SK-MEL-5 (cell line): ENCODE measurements around the gene MGRN1. TPM values are rescaled to one million over a fixed set of nuclear protein-coding genes. Genes with fewer than 3 reads are reported as not detected.

Experiments
- DNase-seq: peaks from one replicate; pipeline ENCODE4 v3.0.0-alpha.2; 2016; ENCODE audit warnings: low read depth, low spot score
- in situ Hi-C: cut with HindIII; loops from 2 replicates; pipeline ENCODE4 v1.10.0; 2016; ENCODE audit warnings: low sequenced_read_pairs, high pct_unique_total_duplicates, low pct_unique_long_range_greater_than_20kb
- total RNA-seq: library from RNA; depleted of rRNA; stranded (reverse); fragments of >200 nt; shearing (Covaris generic); gene quantifications from 2 replicates; pipeline ENCODE4 v1.2.3, GENCODE V29; 2014

Gene MGRN1
- total RNA-seq, 1 experiment from 2014 or later, result 11.3 TPM

DNA sequence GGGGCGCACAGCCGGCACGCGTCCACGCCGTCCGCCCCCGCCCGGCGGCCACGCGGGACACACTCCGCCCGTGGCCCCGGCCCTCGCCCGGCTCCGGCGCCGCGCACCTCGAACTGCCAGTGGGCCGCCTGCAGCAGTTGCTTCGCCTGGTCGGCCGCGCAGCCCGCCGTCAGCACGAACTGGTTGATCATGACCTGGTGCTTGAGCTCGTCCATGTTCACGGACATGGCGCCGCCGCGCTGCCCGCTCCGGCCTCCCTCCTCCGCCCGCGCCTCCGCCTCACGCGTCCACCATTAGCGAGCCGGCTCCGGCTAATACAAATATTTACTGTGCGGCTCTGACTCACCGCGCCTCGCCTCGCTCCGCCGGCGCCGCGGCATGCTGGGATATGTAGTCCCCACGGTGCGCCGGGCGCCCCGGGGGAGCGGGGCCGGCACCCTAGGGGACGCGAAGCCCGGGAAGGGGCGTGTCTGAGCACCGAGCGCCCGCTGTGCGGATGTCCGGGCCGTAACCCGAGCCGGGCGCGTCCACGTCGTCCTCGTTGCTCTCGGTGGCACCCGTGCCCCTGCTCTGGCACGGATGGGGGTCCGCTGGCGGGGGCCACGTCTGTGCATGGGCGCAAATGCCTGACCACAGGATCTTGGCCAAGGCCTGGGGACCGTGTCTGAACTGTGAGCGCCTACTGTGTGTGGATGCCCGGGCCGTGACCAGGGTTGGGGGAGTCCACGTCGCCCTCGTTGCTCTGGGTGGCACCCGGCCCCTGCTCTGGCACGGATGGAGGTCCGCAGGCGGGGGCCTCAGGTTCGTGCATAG lies 9.8 kb upstream of the MGRN1 start, which contains the start of gene UBALD1:
TSS of gene UBALD1 (minus strand) at position 318 of the 813 bp plus-strand sequence. CDS start at position 227, 91 bp downstream.
- peak; percentile 87 for DNase-seq
- in situ Hi-C loops, result no loop called here

DNA sequence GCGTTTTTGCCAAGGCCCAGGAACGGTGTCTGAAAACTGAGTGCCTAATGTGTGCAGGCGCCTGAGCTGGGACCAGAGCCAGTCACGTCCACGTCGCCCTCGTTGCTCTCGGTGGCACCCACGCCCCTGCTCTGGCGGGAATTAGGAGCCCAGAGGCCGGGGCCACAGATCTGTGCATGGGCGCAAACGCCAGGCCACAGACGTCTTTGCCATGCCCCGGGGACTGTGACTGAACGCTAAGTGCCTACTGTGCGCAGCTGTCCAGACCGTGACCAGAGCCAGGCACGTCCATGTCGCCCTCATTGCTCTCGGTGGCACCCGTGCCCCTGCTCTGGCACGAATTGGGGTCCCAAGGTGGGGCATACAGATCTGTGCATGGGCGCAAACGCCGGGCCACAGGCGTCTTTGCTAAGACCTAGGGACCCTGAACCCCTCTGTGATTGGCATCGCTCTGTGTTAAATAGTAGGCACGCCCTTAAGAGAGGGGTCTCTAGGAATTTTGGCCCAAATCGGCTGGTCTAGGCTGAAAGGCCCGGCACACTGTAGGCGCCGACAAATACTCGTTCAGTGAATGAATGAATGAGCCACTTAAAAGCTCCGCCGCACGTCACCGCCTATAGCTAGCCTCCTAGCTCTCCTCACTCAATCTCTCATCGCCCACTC lies 9.1 kb upstream of the MGRN1 start:
- no peak for DNase-seq
- in situ Hi-C loops, result no loop called here

DNA sequence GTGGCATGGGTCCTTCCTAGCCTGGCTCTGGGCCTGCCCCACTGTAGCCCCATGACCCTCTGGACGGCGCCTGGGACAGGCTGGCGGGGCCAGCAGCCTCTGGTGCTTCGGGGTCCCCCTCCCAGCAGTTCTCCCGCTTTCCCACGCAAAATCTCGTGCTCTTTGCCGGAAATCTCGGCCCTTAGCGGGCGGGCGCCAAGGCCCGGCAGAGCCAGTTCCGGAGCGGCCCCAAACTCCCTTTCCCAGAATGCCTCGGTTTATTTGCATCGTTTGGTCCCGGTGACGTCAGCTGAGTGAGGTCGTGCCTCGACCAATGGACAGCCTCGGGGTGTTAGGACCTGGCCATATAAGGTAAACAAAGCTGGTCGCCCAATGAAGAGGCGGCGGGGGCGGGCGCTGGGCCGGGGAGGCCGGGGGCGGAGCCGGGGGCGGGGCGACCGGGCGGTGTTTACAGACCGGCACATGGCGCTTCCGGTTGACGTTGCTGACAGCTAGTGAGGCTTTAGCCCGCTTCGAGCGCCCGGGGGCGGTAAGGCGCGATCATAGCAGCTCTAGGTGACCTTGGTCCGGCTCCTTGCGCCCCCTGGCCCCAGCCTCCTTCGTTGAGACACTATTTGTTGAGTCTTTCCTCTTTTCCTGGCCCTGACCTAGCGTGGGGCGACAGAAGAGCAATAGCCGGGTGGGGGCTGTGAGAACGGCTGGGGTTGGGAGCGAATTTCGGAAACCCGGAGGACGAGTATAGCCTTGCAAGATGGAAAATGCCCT lies 8.4 kb upstream of the MGRN1 start:
- DNase-seq, result peak; percentile 100
- in situ Hi-C loops, result no loop called here

- no peak for DNase-seq
- in situ Hi-C loops, result no loop called here
Observed at GRCh38 chr16:4617880-4618279, 6.7 kb upstream of the MGRN1 start.

DNA sequence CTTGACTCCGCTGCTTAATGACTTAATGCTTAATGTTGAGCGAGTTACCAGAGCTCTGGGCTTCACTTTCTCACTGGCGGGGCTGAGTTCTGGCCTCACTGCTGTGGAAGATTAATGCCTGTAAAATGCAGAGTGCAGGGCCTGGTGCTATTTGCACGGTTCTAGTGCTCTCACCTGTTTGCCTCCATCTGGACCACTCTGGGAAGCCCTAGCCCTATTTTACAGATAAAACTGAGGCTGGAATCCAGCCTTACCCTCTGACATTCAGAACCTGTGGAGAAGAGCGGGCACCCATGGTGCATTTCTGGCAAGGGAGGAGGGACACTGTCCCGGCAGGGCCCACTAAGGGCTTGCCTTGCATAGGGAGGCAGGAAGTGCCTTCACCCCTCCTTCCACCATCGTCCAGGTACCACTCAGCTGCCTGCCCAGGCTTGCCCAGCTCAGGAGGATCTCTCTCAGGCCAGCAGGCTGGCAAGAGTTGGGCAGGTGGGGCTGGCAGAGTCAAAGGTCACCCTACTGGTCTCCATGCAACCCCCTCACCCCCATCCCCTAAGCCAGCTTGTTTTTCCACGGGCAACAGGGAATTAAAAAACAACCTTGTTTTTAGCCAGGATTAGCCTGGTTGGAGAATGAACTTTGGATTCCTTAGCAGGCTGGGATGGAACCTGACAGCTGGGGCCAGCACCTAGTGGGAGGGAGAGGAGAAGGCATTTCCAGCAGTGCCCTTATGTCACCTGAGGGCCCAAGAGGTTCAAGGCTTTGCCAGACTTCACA lies 5.8 kb upstream of the MGRN1 start:
- in situ Hi-C loops, result no loop called here
- DNase-seq, result no peak

DNA sequence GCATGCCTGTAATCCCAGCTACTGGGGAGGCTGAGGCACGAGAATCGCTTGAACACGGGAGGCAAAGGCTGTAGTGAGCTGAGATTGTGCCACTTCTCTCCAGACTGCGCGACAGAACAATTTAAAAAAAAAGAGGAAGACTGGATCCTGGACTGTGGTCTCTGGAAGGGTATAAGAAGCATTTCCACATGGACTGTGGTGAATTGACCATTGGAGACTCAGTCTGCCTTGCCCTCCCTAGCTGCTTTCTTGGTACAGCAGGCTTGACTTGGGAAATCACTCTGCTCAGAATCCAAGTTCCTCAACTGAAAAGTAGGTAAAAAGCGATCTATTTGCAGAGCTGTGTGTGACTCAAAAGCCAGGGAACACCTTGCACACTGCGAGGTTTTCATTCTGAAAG lies 1.0 kb upstream of the MGRN1 start:
- no peak for DNase-seq
- in situ Hi-C loops, result no loop called here

GRCh38 chr16:4624827-4625559 lies 367 bp downstream of the MGRN1 start:
- DNase-seq, result peak; percentile 23
- in situ Hi-C loops, result no loop called here

DNA sequence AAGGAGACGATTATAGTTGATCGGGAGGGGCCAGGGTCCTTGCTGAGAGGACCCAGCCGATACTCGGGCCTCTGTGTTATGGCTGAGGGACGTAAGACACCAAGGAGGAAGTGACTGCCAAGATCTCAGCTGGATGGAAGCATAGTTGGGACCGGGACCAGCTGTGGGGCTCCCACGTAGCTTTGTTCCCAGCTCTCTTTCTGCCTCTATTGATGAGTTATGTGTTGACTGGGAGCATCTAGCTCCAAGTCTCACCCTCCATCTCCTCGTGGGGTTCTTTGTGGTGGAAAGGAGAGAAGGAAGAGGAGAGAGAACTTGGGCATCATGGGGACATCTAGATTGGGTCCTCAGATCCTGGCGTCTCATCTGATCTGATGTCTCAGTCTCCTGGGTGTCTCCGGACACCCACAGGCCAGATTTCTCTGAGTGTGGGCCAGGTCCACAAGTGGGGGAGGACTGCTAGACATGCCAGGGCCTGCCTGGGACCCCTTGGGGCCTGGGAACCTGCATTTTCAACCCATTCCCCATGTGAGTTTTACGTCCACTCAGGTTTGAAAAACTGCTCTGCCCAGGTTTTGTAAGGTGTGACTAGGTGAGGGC lies 1.0 kb downstream of the MGRN1 start:
- in situ Hi-C loops, result no loop called here
- no peak for DNase-seq

DNA sequence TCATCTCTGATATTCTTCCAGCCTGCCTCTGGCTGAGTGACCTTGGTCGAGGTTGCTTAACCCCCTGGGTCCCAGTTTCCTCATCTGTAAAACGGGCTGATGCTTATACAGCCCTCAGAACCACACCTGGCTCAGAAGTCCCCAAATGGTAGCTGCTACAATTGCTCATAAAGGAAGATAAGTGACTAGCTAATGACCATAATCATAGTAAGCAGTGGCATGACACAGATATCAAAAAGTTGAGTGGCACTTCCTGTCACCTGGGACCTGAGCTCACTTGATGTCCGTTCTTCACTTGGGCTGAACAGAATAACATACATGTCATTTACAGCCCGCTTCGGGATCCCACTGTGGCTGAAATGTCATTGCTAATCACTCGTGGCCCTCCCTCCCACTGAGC lies 1.8 kb downstream of the MGRN1 start:
- in situ Hi-C loops, result no loop called here
- no peak for DNase-seq

GRCh38 chr16:4628283-4628682 lies 3.7 kb downstream of the MGRN1 start:
- DNase-seq, result no peak
- in situ Hi-C loops, result no loop called here

DNA sequence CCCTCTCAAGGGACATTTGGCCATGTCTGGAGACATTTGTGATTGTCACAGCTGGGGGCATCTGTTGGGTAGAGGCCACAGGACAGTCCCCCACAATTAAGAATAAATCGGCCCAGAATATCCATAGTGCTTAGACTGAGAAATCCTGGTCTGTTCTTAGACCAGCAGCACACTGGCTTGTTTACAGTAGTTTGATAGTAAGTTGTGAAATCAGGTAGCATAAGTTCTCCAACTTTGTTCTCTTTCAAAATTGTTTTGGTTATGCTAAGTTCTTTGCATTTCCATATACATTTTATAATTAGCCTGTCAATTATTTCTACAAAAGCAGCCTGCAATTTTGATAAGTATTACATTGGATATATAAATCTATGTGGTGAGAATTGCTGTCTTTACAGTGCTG lies 6.8 kb downstream of the MGRN1 start:
- in situ Hi-C loops, result no loop called here
- DNase-seq, result no peak

GRCh38 chr16:4633910-4634635 lies 9.4 kb downstream of the MGRN1 start:
- in situ Hi-C loops, result no loop called here
- DNase-seq, result no peak

DNA sequence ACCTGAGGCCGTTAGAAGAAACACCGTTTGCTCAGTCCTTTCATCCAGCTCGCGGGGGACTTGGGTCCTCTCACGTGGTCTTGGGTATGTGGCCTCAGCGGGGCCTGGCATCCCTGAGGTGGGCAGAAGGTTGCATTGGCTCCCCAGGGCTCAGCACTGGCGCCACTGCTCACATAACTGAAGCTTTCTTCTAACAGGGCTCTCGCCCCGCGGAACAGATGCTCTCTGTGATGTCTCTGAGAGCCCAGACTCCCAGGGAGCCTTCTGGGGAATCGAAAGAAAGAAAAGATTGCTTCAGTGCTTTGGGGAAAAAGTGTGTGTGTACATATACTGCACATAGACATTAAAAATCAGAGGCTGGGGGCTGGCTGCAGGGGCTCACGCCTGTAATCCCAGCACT lies 10.1 kb downstream of the MGRN1 start:
- DNase-seq, result no peak

GRCh38 chr16:4636196-4636595 lies 11.6 kb downstream of the MGRN1 start:
- in situ Hi-C loops, result no loop called here
- no peak for DNase-seq

More for the DNA sequence above, 10.1 kb downstream of the MGRN1 start:
- in situ Hi-C loops, result no loop called here

- in situ Hi-C loops, result no loop called here
- DNase-seq, result no peak
Observed at GRCh38 chr16:4637501-4638166, 13.0 kb downstream of the MGRN1 start.
